Fibroblast of villous mesenchyme (primary cell): Measurements from ENCODE around the gene CARNS1. TPM values are rescaled to one million over a fixed set of nuclear protein-coding genes. Genes with fewer than 3 reads are reported as not detected.

ENCODE experiments used
- DNase-seq: peaks from one replicate; pipeline ENCODE4 v3.0.0-alpha.2; 2010; ENCODE audit warnings: low read depth
- H3K4me3 ChIP-seq: 2 replicates; pipeline ENCODE4 v1.5.1; 2011; ENCODE audit warnings: low read depth, mild to moderate bottlenecking, low read length
- CTCF ChIP-seq: IDR thresholded peaks from 2 replicates; pipeline ENCODE4 v1.5.1; 2012; ENCODE audit warnings: low read depth, mild to moderate bottlenecking, low read length; ENCODE audit not compliant: insufficient read depth
- total RNA-seq: library from RNA; depleted of rRNA; stranded (reverse); fragments of >200 nt; gene quantifications from 2 replicates; pipeline ENCODE4 v1.2.3, GENCODE V29; 2012

The CARNS1 gene
- total RNA-seq, 1 donor = not detected

- H3K4me3 ChIP-seq = no peak overlapping the region
- no peak for TF ChIP-seq CTCF
- DNase-seq = no peak
Observed at GRCh38 chr11:67440229-67441097, 25.0 kb downstream of the CARNS1 start.

- no peak for TF ChIP-seq CTCF
- no peak overlapping the region for H3K4me3 ChIP-seq
- DNase-seq = no peak
Observed at GRCh38 chr11:67441098-67441563, 25.7 kb downstream of the CARNS1 start.

- no peak for DNase-seq
- no peak overlapping the region for H3K4me3 ChIP-seq
- no peak for TF ChIP-seq CTCF
Observed at GRCh38 chr11:67441731-67442351, 26.4 kb downstream of the CARNS1 start.

GRCh38 chr11:67442504-67443404, 27.3 kb downstream of the CARNS1 start:
- TF ChIP-seq CTCF = no peak
- peak; percentile 5 for DNase-seq
- peak overlapping the region; percentile 80 for H3K4me3 ChIP-seq

- TF ChIP-seq CTCF = no peak
- no peak for DNase-seq
- no peak overlapping the region for H3K4me3 ChIP-seq
Observed at GRCh38 chr11:67445515-67445914, 30.0 kb downstream of the CARNS1 start.

GRCh38 chr11:67448220-67448609, 32.7 kb downstream of the CARNS1 start:
- no peak overlapping the region for H3K4me3 ChIP-seq
- TF ChIP-seq CTCF = no peak
- no peak for DNase-seq
